A673 (cell line): ENCODE results near the gene SGCA. TPM values are rescaled to one million over a fixed set of nuclear protein-coding genes. Genes with fewer than 3 reads are reported as not detected.

Source experiments
- BruUV-seq: library from RNA; stranded (reverse); fragments of 400-500 nt; replicated peaks from 2 replicates; lab custom pipeline; 2021; lab: Mats Ljungman, UMichigan
- CTCF ChIA-PET: fragments of 300-600 bp; sonication (Branson Sonifier 250); formaldehyde crosslinking; loops from one replicate; lab custom pipeline; 2022; ENCODE audit warnings: antibody characterized with exemption; lab: Charles Lee
- POLR2A ChIA-PET: fragments of 300-600 bp; sonication (Branson Sonifier 250); formaldehyde crosslinking; loops from one replicate; lab custom pipeline; 2022; ENCODE audit warnings: antibody characterized with exemption; ENCODE audit not compliant: low non-redundant PET; lab: Charles Lee
- DNase-seq: peaks from one replicate; pipeline ENCODE4 v3.0.0-alpha.2; 2015; ENCODE audit warnings: low spot score
- H3K27ac ChIP-seq: fragments of 200-600 bp; sonication (generic); 2 replicates; pipeline ENCODE4 v1.5.1; 2016; ENCODE audit warnings: mixed run types, low read depth, mild to moderate bottlenecking, mixed read lengths, antibody characterized with exemption, low read length; ENCODE audit not compliant: poor library complexity, severe bottlenecking
- H3K27me3 ChIP-seq: fragments of 200-600 bp; sonication (generic); replicated peaks from 2 replicates; pipeline ENCODE4 v1.6.1; 2017; ENCODE audit warnings: mixed run types, low read depth, mild to moderate bottlenecking, mixed read lengths, antibody characterized with exemption, low read length; ENCODE audit not compliant: insufficient read depth, poor library complexity
- H3K36me3 ChIP-seq: fragments of 200-600 bp; sonication (generic); 2 replicates; pipeline ENCODE4 v1.6.1; 2016; ENCODE audit warnings: mixed run types, mild to moderate bottlenecking, mixed read lengths, antibody characterized with exemption, low read length; ENCODE audit not compliant: insufficient read depth, poor library complexity, severe bottlenecking
- H3K4me1 ChIP-seq: fragments of 200-600 bp; sonication (generic); 2 replicates; pipeline ENCODE4 v1.6.1; 2017; ENCODE audit warnings: mixed run types, mild to moderate bottlenecking, mixed read lengths, antibody characterized with exemption, low read length; ENCODE audit not compliant: insufficient read depth, poor library complexity, severe bottlenecking
- H3K4me3 ChIP-seq: fragments of 200-600 bp; sonication (generic); 2 replicates; pipeline ENCODE4 v1.5.1; 2016; ENCODE audit warnings: low read depth, mixed run types, mild to moderate bottlenecking, mixed read lengths, low read length; ENCODE audit not compliant: poor library complexity, severe bottlenecking
- H3K9me3 ChIP-seq: fragments of 200-600 bp; sonication (generic); 2 replicates; pipeline ENCODE4 v1.6.1; 2016; ENCODE audit warnings: mixed run types, low read depth, mild to moderate bottlenecking, mixed read lengths, antibody characterized with exemption, low read length; ENCODE audit not compliant: poor library complexity, severe bottlenecking
- CTCF ChIP-seq: fragments of 300-800, 200-600 bp; sonication (generic); conservative IDR thresholded peaks from 2 replicates; pipeline ENCODE4 v1.5.1; 2017; ENCODE audit warnings: low read depth, mild to moderate bottlenecking, antibody characterized with exemption, low read length, moderate library complexity, mixed read lengths
- EZH2 ChIP-seq: fragments of 200-600 bp; sonication (generic); IDR thresholded peaks from 2 replicates; pipeline ENCODE4 v1.6.1; 2017; ENCODE audit warnings: borderline replicate concordance, low read depth, mild to moderate bottlenecking, mixed read lengths, antibody characterized with exemption, low read length; ENCODE audit not compliant: poor library complexity, severe bottlenecking
- intact Hi-C: fragments of 100-400 bp; cut with micrococcal nuclease; formaldehyde crosslinking; loops from one replicate; pipeline ENCODE4 v1.10.0; 2022; ENCODE audit not compliant: unreplicated experiment
- total RNA-seq: library from RNA; stranded (reverse); gene quantifications from 2 replicates; pipeline ENCODE4 v1.2.3, GENCODE V29; 2021

Gene SGCA
- total RNA-seq, 1 experiment from 2014 or later, result not detected

DNA sequence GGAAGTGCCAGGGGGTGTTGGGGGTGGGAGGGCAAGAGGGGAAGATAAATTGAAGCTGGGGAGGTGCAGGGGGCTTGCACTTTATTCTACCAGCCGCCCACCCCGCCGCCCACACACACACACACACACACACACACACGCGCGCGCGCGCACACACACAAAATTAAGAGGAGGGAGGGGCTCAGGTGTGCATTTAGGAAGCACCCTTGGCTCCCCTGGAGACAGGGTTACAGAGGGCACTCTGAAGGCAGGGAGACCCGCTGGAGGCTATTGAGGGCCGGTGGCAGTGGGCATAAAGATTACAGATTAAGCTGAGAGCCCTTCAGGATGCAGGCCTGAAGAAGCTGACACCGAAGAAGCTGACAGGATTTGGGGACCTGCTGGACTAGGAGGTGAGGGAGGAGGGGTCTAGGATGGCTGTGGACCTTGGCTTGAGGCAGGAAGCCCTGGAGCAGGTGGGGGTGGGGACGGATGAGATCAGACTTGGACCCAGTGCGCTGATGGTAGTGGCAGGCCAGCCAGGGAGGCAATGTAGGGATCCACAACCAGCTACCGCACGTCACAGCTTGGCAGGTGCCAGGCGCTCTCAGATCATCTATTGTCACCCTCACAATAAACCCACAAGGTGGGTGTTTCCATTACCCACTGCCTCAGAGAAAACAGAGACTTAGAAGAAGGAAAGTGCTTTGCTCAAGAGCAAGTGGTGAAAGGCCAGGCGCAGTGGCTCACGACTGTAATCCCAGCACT is 35.1 kb upstream of the SGCA start:
- POLR2A ChIA-PET, result interaction anchor here (0.6 kb wide), 1 partner anchor 21 kb away, joined by 7 read pairs; no protein-coding TSS in a partner anchor
- TF ChIP-seq EZH2 (no peak), CTCF (no peak)

GRCh38 chr17:50132104-50132794 is 33.6 kb upstream of the SGCA start:
- Histone ChIP-seq H3K27ac (no peak overlapping the region), H3K27me3 (no peaks in the 10 kb centered on the region), H3K36me3 (peaks cover 23% of the 10 kb centered on the region), H3K4me3 (no peak overlapping the region), H3K4me1 (peaks cover 31% of the 10 kb centered on the region), H3K9me3 (no peaks in the 10 kb centered on the region)
- no TSS peak for BruUV-seq
- intact Hi-C loops, result no loop called here
- DNase-seq, result no peak
- ChIA-PET POLR2A (interaction anchor here (0.6 kb wide), 1 partner anchor 24 kb away, joined by 5 read pairs; no protein-coding TSS in a partner anchor), CTCF (no interaction called here)
- TF ChIP-seq CTCF (no peak), EZH2 (no peak)

More for the DNA sequence above, 35.1 kb upstream of the SGCA start:
- intact Hi-C loops, result no loop called here
- no peaks in the 10 kb centered on the region for H3K9me3 ChIP-seq
- H3K4me3 ChIP-seq, result peak overlapping the region; percentile 81
- DNase-seq, result no peak
- H3K4me1 ChIP-seq, result peaks cover 31% of the 10 kb centered on the region
- CTCF ChIA-PET, result interaction anchor here (0.6 to 1.4 kb wide), 2 partner anchors 8 to 23 kb away, joined by 3 read pairs; no protein-coding TSS in a partner anchor
- no TSS peak for BruUV-seq
- H3K27ac ChIP-seq, result no peak overlapping the region
- peaks cover 11% of the 10 kb centered on the region for H3K36me3 ChIP-seq
- no peaks in the 10 kb centered on the region for H3K27me3 ChIP-seq

DNA sequence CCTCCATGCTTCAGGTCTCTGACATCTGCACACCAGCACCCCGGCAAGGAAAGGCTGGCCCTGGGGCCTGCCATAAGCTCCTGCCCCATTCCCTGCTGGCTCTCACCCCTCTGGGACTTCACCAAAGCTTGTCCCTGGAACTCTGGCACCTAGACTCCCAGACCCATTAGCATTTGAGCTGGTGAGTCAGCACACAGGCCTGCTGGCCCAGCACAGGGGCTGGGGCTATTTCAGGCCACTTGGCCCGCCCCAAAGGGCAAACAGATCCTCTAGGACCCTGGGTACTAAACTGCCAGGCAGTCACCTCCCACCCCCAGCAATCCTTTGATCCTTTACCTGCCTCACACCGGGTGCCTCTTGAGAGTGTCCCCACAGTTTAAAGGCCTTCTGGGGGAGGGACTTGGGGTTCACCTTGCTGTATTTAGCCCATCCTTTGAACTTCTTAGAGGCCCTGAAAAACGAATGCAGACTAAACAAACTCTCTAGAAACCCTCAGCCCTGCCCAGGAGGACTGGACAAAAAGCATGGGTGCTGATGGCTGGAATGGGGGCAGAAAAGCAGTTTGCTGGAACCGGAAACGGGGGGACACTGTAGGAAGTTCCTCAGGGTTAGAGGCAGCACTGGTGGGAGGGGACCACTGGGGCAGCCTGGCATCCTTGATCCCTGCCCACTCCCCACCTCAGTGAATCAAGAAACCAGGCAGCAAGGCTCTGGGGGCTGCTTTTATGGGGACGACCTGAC is 32.6 kb upstream of the SGCA start:
- H3K4me3 ChIP-seq, result no peak overlapping the region
- peaks cover 32% of the 10 kb centered on the region for H3K36me3 ChIP-seq
- ChIA-PET CTCF (interaction anchor here (0.6 kb wide), 1 partner anchor 46 kb away, joined by 6 read pairs; no protein-coding TSS in a partner anchor), POLR2A (no interaction called here)
- intact Hi-C loops, result no loop called here
- no TSS peak for BruUV-seq
- no peaks in the 10 kb centered on the region for H3K27me3 ChIP-seq
- TF ChIP-seq EZH2 (no peak), CTCF (no peak)
- H3K27ac ChIP-seq, result peak overlapping the region; percentile 25
- DNase-seq, result no peak
- H3K9me3 ChIP-seq, result no peaks in the 10 kb centered on the region
- peaks cover 21% of the 10 kb centered on the region for H3K4me1 ChIP-seq
